IMR-90 (cell line): Measurements from ENCODE around the gene GSK3B. TPM values are rescaled to one million over a fixed set of nuclear protein-coding genes. Genes with fewer than 3 reads are reported as not detected.

Source experiments
- ATAC-seq: fragments of 200-7000 bp; cut with Tn5 transposase; 2 replicates; pipeline ENCODE4 v1.9.1; 2020; ENCODE audit warnings: low read depth, mild to moderate bottlenecking, moderate library complexity
- BruUV-seq: library from RNA; stranded (reverse); fragments of 400-500 nt; replicated peaks from 2 replicates; lab custom pipeline; 2021; lab: Mats Ljungman, UMichigan
- CTCF ChIA-PET: fragments of 300-600 bp; formaldehyde crosslinking; extraction: SDS; loops from one replicate; lab custom pipeline; 2021; ENCODE audit warnings: antibody characterized with exemption; lab: Yijun Ruan, JAX
- POLR2A ChIA-PET: fragments of 300-600 bp; sonication (Branson Sonifier 250); formaldehyde crosslinking; loops from one replicate; lab custom pipeline; 2022; ENCODE audit warnings: antibody characterized with exemption; ENCODE audit not compliant: unreplicated experiment; lab: Charles Lee
- DNase-seq: peaks from one replicate; pipeline ENCODE4 v3.0.0; 2013
- H2AFZ ChIP-seq: replicated peaks from 2 replicates; pipeline ENCODE3; 2013; ENCODE audit warnings: low read length, mild to moderate bottlenecking; ENCODE audit not compliant: poor library complexity
- H2AK5ac ChIP-seq: 2 replicates; pipeline ENCODE4 v1.6.1; 2013; ENCODE audit warnings: low read depth, low read length, inconsistent platforms
- H2AK9ac ChIP-seq: replicated peaks from 2 replicates; pipeline ENCODE3; 2013; ENCODE audit warnings: mild to moderate bottlenecking, low read depth, low read length, moderate library complexity; ENCODE audit not compliant: poor library complexity
- H2BK120ac ChIP-seq: 2 replicates; pipeline ENCODE4 v1.6.1; 2013; ENCODE audit warnings: low read depth, low read length, inconsistent platforms
- H2BK15ac ChIP-seq: 3 replicates; pipeline ENCODE4 v1.6.1; 2013; ENCODE audit warnings: low read depth, low read length, inconsistent platforms
- H2BK20ac ChIP-seq: 2 replicates; pipeline ENCODE4 v1.6.1; 2013; ENCODE audit warnings: low read depth, mild to moderate bottlenecking, inconsistent platforms, low read length, moderate library complexity
- H2BK5ac ChIP-seq: 2 replicates; pipeline ENCODE4 v1.6.1; 2013; ENCODE audit warnings: mild to moderate bottlenecking, low read depth, low read length, inconsistent platforms; ENCODE audit not compliant: poor library complexity, severe bottlenecking
- H3K14ac ChIP-seq: replicated peaks from 2 replicates; pipeline ENCODE4 v1.6.1; 2013; ENCODE audit warnings: low read depth, low read length, inconsistent platforms
- H3K18ac ChIP-seq: 2 replicates; pipeline ENCODE4 v1.6.1; 2013; ENCODE audit warnings: low read depth, low read length, control low read depth
- H3K23ac ChIP-seq: 2 replicates; pipeline ENCODE4 v1.6.1; 2013; ENCODE audit warnings: low read depth, low read length, inconsistent platforms
- H3K27ac ChIP-seq: 2 replicates; pipeline ENCODE4 v1.5.1; 2013; ENCODE audit warnings: mild to moderate bottlenecking, control low read depth, low read length; ENCODE audit not compliant: insufficient read depth
- H3K27me3 ChIP-seq: 2 replicates; pipeline ENCODE4 v1.6.1; 2013; ENCODE audit warnings: low read length; ENCODE audit not compliant: control insufficient read depth, insufficient read depth
- H3K36me3 ChIP-seq: 2 replicates; pipeline ENCODE4 v1.6.1; 2013; ENCODE audit warnings: low read length, mixed read lengths; ENCODE audit not compliant: control insufficient read depth, insufficient read depth
- H3K4ac ChIP-seq: 2 replicates; pipeline ENCODE4 v1.6.1; 2013; ENCODE audit warnings: low read depth, low read length, inconsistent platforms
- H3K4me1 ChIP-seq: 2 replicates; pipeline ENCODE4 v1.6.1; 2013; ENCODE audit warnings: low read length, mixed read lengths; ENCODE audit not compliant: control insufficient read depth, insufficient read depth
- H3K4me2 ChIP-seq: 2 replicates; pipeline ENCODE4 v1.6.1; 2013; ENCODE audit warnings: low read depth, mild to moderate bottlenecking, control low read depth, low read length, moderate library complexity
- H3K4me3 ChIP-seq: 2 replicates; pipeline ENCODE4 v1.5.1; 2013; ENCODE audit warnings: low read depth, mild to moderate bottlenecking, control low read depth, low read length, moderate library complexity; ENCODE audit not compliant: insufficient read depth
- H3K56ac ChIP-seq: 2 replicates; pipeline ENCODE4 v1.6.1; 2013; ENCODE audit warnings: low read length, inconsistent platforms; ENCODE audit not compliant: insufficient read depth; ENCODE audit errors: extremely low read depth
- H3K79me1 ChIP-seq, 2 experiments: 2 replicates each; pipeline ENCODE4 v1.6.1; 2013; ENCODE audit warnings: low read length in 2 of 2, inconsistent platforms in 1 of 2, low read depth in 1 of 2
- H3K9ac ChIP-seq: 2 replicates; pipeline ENCODE4 v1.6.1; 2013; ENCODE audit warnings: low read depth, low read length, control low read depth
- H3K9me1 ChIP-seq: 2 replicates; pipeline ENCODE4 v1.6.1; 2013; ENCODE audit warnings: low read length, inconsistent platforms; ENCODE audit not compliant: insufficient read depth
- H3K9me3 ChIP-seq: 2 replicates; pipeline ENCODE4 v1.6.1; 2013; ENCODE audit warnings: low read length; ENCODE audit not compliant: control insufficient read depth, insufficient read depth
- H4K20me1 ChIP-seq: 2 replicates; pipeline ENCODE4 v1.6.1; 2013; ENCODE audit warnings: low read length, inconsistent platforms; ENCODE audit not compliant: insufficient read depth
- H4K5ac ChIP-seq: 2 replicates; pipeline ENCODE4 v1.6.1; 2013; ENCODE audit warnings: mild to moderate bottlenecking, low read depth, low read length, control low read depth
- H4K8ac ChIP-seq, 2 experiments: 2 replicates each; pipeline ENCODE4 v1.6.1; 2013; ENCODE audit warnings: low read depth in 2 of 2, low read length in 2 of 2, control low read depth in 1 of 2, inconsistent platforms in 1 of 2
- H4K91ac ChIP-seq: 2 replicates; pipeline ENCODE4 v1.6.1; 2013; ENCODE audit warnings: low read depth, low read length, inconsistent platforms; ENCODE audit not compliant: insufficient read depth
- BHLHE40 ChIP-seq: fragments of 150-350 bp; IDR thresholded peaks from 2 replicates; pipeline ENCODE4 v1.6.1; 2016; ENCODE audit warnings: mild to moderate bottlenecking, low read depth, low read length
- CEBPB ChIP-seq: IDR thresholded peaks from 2 replicates; pipeline ENCODE4 v1.6.1; 2012; ENCODE audit warnings: low read depth, low read length, improper control_type of control experiment
- ELK1 ChIP-seq: fragments of 150-350 bp; IDR thresholded peaks from 2 replicates; pipeline ENCODE4 v1.6.1; 2016; ENCODE audit warnings: low read depth, mild to moderate bottlenecking, low read length, moderate library complexity, borderline replicate concordance
- MXI1 ChIP-seq: IDR thresholded peaks from 2 replicates; pipeline ENCODE4 v1.6.1; 2012; ENCODE audit warnings: low read depth, mild to moderate bottlenecking, low read length, moderate library complexity, borderline replicate concordance
- NFE2L2 ChIP-seq: fragments of 150-350 bp; IDR thresholded peaks from 2 replicates; pipeline ENCODE4 v1.6.1; 2016; ENCODE audit warnings: low read depth, mild to moderate bottlenecking, low read length
- RAD21 ChIP-seq: IDR thresholded peaks from 2 replicates; pipeline ENCODE4 v1.6.1; 2012; ENCODE audit warnings: low read length, improper control_type of control experiment
- RCOR1 ChIP-seq: IDR thresholded peaks from 2 replicates; pipeline ENCODE4 v1.6.1; 2012; ENCODE audit warnings: mild to moderate bottlenecking, low read length, improper control_type of control experiment; ENCODE audit not compliant: insufficient replicate concordance
- RFX5 ChIP-seq: IDR thresholded peaks from 2 replicates; pipeline ENCODE4 v1.8.0; 2012; ENCODE audit warnings: low read depth, mild to moderate bottlenecking, low read length, moderate library complexity
- SMC3 ChIP-seq: fragments of 150-350 bp; IDR thresholded peaks from 2 replicates; pipeline ENCODE4 v1.6.1; 2016; ENCODE audit warnings: low read depth, mild to moderate bottlenecking, antibody characterized with exemption, low read length, moderate library complexity
- USF2 ChIP-seq: fragments of 150-350 bp; IDR thresholded peaks from 2 replicates; pipeline ENCODE4 v1.6.1; 2017; ENCODE audit warnings: mild to moderate bottlenecking, antibody characterized with exemption, low read length, low read depth
- whole genome bisulfite sequencing, 2 experiments: methylation state at CpG; one replicate each; pipeline versions ENCODE4 v1.1.5 to v1.1.7; 2013; ENCODE audit warnings: missing lambda C conversion rate in 2 of 2; ENCODE audit not compliant: insufficient read length in 1 of 2; ENCODE audit errors: extremely low coverage in 2 of 2; 5-methylcytosine and 5-hydroxymethylcytosine counted together
- dilution Hi-C: fragments of 300-500 bp; cut with HindIII; formaldehyde crosslinking; loops from one replicate; pipeline ENCODE4 v1.14.3; 2018; ENCODE audit warnings: low sequenced_read_pairs; ENCODE audit not compliant: unreplicated experiment
- in situ Hi-C: fragments of 300-500 bp; cut with MboI; formaldehyde crosslinking; loops from 3 replicates; pipeline ENCODE4 v1.14.3; 2019; ENCODE audit warnings: low sequenced_read_pairs, inconsistent platforms, mixed read lengths
- intact Hi-C: fragments of 100-400 bp; cut with micrococcal nuclease; formaldehyde crosslinking; loops from 2 replicates; pipeline ENCODE4 v1.10.0; 2022
- polyA plus RNA-seq, 3 experiments: library from polyadenylated mRNA; depleted of rRNA; stranded (reverse); fragments of >200 nt; gene quantifications; 2 replicates each; pipeline ENCODE4 v1.2.3, GENCODE V29; 2012; ENCODE audit warnings: low replicate concordance in 1 of 3
- total RNA-seq: library from RNA; depleted of rRNA; stranded (reverse); fragments of >200 nt; gene quantifications from 2 replicates; pipeline ENCODE4 v1.2.3, GENCODE V29; 2012

The GSK3B gene
- total and polyA plus RNA-seq, 2 of the 4 experiments (the other 2 are of a cell fraction): 19.2 to 33.2 TPM

- peak; percentile 60 for ATAC-seq
- no peak overlapping the region for H3K4me2 ChIP-seq
- no peak overlapping the region for H3K4ac ChIP-seq
- H4K91ac ChIP-seq: no peak overlapping the region
- no peaks in the 10 kb centered on the region for H3K4me1 ChIP-seq
- 0 out of 2 replicates have a peak, but pooled peaks cover 2% of the 10 kb centered on the region for H3K9me1 ChIP-seq
- no peak overlapping the region for H3K14ac ChIP-seq
- H3K18ac ChIP-seq: no peak overlapping the region
- intact Hi-C loops: loop anchor here (5.0 kb wide), 1 partner anchor 52 kb away; no protein-coding TSS in a partner anchor
- H3K27me3 ChIP-seq: no peaks in the 10 kb centered on the region
- H3K79me1 ChIP-seq: peaks cover 12 to 56% of the 10 kb centered on the region in 2 experiments; a peak in 3 of 4 replicates
- no peak overlapping the region for H3K56ac ChIP-seq
- H3K27ac ChIP-seq: no peak overlapping the region
- H2AK5ac ChIP-seq: no peak overlapping the region
- in situ Hi-C loops: no loop called here
- H2BK120ac ChIP-seq: no peak overlapping the region
- ChIA-PET POLR2A (no interaction called here), CTCF (no interaction called here)
- no peak overlapping the region for H2BK15ac ChIP-seq
- peak; percentile 15 for DNase-seq
- H3K9me3 ChIP-seq: no peaks in the 10 kb centered on the region
- no peak overlapping the region for H2BK20ac ChIP-seq
- WGBS, 2 experiments: no CpG with 5 or more reads among the region's 1 CpG
- H3K4me3 ChIP-seq: no peak overlapping the region
- H3K23ac ChIP-seq: no peak overlapping the region
- 0 out of 2 replicates have a peak, but pooled peaks cover 2% of the 10 kb centered on the region for H3K36me3 ChIP-seq
- H4K5ac ChIP-seq: no peak overlapping the region
- no peak overlapping the region for H4K8ac ChIP-seq
- dilution Hi-C loops: no loop called here
- no peak overlapping the region for H2BK5ac ChIP-seq
- H2AFZ ChIP-seq: no peak overlapping the region
- no TSS peak for BruUV-seq
- TF ChIP-seq MXI1: no peak
- no peak for TF ChIP-seq BHLHE40
- no peak for TF ChIP-seq NFE2L2
- no peak for TF ChIP-seq SMC3
- TF ChIP-seq USF2: no peak
- TF ChIP-seq RCOR1: no peak
- TF ChIP-seq RAD21: no peak
- no peak for TF ChIP-seq ELK1
- no peak for TF ChIP-seq CEBPB
- TF ChIP-seq RFX5: no peak
- H2AK9ac ChIP-seq: no peak overlapping the region
- peaks cover 58% of the 10 kb centered on the region for H4K20me1 ChIP-seq
- H3K9ac ChIP-seq: no peak overlapping the region
Measured at GRCh38 chr3:119965692-119966091, 128.6 kb downstream of the GSK3B start.
